Pancreas (tissue), 10 donors: Measurements from ENCODE around the gene ADCY7. TPM values are rescaled to one million over a fixed set of nuclear protein-coding genes. Genes with fewer than 3 reads are reported as not detected.

ENCODE experiments used
- ATAC-seq, 4 donors: fragments of 200-7000 bp; cut with Tn5 transposase; one replicate each; pipeline versions ENCODE4 v1.8.0 to v1.9.1; 2020; ENCODE audit warnings: mild to moderate bottlenecking in 4 of 4, moderate library complexity in 4 of 4
- DNase-seq, 6 donors: peaks; one replicate each; pipeline ENCODE4 v3.0.0-alpha.2; 2020
- FAIRE-seq: peaks from 2 replicates; lab custom pipeline; 2012; peaks lifted over from hg19 to GRCh38; lab: Jason Lieb, UNC
- H3K27ac ChIP-seq, 4 donors: fragments of 200-600 bp; sonication (generic); 1 replicate in 3 of 4; 2 replicates in 1 of 4; pipeline versions ENCODE4 v1.5.0 to v1.8.0; 2020
- H3K27me3 ChIP-seq, 4 donors: fragments of 200-600 bp; one replicate each; pipeline ENCODE4 v1.8.0; 2021
- H3K36me3 ChIP-seq, 3 donors: fragments of 200-600 bp; sonication (generic) in 1 of 3; one replicate each; pipeline versions ENCODE4 v1.5.0 to v1.8.0; 2020 to 2021
- H3K4me1 ChIP-seq, 3 donors: fragments of 200-600 bp; one replicate each; pipeline ENCODE4 v1.8.0; 2021
- H3K4me3 ChIP-seq, 4 donors: fragments of 200-600 bp; sonication (generic) in 2 of 4; one replicate each; pipeline versions ENCODE4 v1.5.0 to v1.8.0; 2020 to 2021
- H3K9me3 ChIP-seq, 4 donors: fragments of 200-600 bp; one replicate each; pipeline ENCODE4 v1.8.0; 2021
- CTCF ChIP-seq, 4 donors: fragments of 200-600 bp; sonication (generic) in 3 of 4; IDR thresholded peaks; one replicate each; pipeline versions ENCODE4 v1.5.0 to v1.8.0; 2021; ENCODE audit warnings: antibody characterized with exemption in 4 of 4
- WGBS, 2 donors: extraction: QIAGEN DNeasy Blood & Tissue Kit; methylation state at CpG; one replicate each; pipeline ENCODE4 v1.1.7; 2013; 5-methylcytosine and 5-hydroxymethylcytosine counted together
- intact Hi-C, 3 donors: fragments of 100-400 bp; cut with DNase I; formaldehyde crosslinking; loops; one replicate each; pipeline versions ENCODE4 v1.11.1 to v1.14.2; 2022
- polyA plus RNA-seq, 2 donors: library from polyadenylated mRNA; stranded (reverse); fragments of 200-250 nt; gene quantifications; one replicate each; pipeline ENCODE4 v1.2.3, GENCODE V29; 2013
- total RNA-seq, 6 donors: library from RNA; stranded (reverse); fragmentation: NEBNext Ultra II Directional in 4 of 6; extraction: Animal tissue kit (Norgen Biotek cat#: 25700) in 4 of 6; gene quantifications; one replicate each; pipeline versions ENCODE4 v1.2.1 to v1.2.4, GENCODE V29; 2021 to 2023
- donor health status: healthy with polysubstance abuse.
- donor health status: DM: no; HTN: no; CAD: no; lungs with moderate emphysema.
- donor health status: DM: no; HTN: no; CAD: no.
- donor health status: control.
- donor health status: control.
- donor health status: Bipolar disorder and iron deficiency.
- donor health status: DM: yes; HTN: yes; CAD: no.
- donor health status: DM: no; HTN: no; CAD: no.
- donor health status: DM: no; HTN: no; CAD: no.
- donor health status: DM: yes; HTN: yes; CAD: no.

The ADCY7 gene
- total and polyA plus RNA-seq, 8 donors: 1.9 to 21.1 (median 4.3) TPM

GRCh38 chr16:50279504-50279865, 13.1 kb downstream of the ADCY7 start:
- Histone ChIP-seq H3K4me3 (no peak overlapping the region), H3K4me1 (no peaks in the 10 kb centered on the region), H3K36me3 (no peaks in the 10 kb centered on the region), H3K27me3 (no peaks in the 10 kb centered on the region), H3K9me3 (no peaks in the 10 kb centered on the region), H3K27ac (peak overlapping the region in 1 of 4 donors; percentile 13)
- DNase-seq (peak in 1 of 6 donors; percentile 12), FAIRE-seq (no peak), ATAC-seq (no peak)
- no peak for TF ChIP-seq CTCF (IDR thresholded peaks at IDR 0.05)
- intact Hi-C loops: no loop called here
- WGBS, 2 donors: 75 to 88% methylated on average over 2 of the region's 2 CpGs

- Histone ChIP-seq H3K4me3 (no peak overlapping the region), H3K36me3 (no peaks in the 10 kb centered on the region), H3K4me1 (no peaks in the 10 kb centered on the region), H3K27ac (no peak overlapping the region), H3K27me3 (no peaks in the 10 kb centered on the region), H3K9me3 (no peaks in the 10 kb centered on the region)
- FAIRE-seq: no peak
- DNase-seq: peak in 2 of 6 donors; percentile 17 to 40
- intact Hi-C loops: no loop called here
- no peak for ATAC-seq
- no peak for TF ChIP-seq CTCF (IDR thresholded peaks at IDR 0.05)
- WGBS, 2 donors: 86 to 92% methylated on average over 5 of the region's 5 CpGs
Observed at GRCh38 chr16:50280932-50281331, 14.6 kb downstream of the ADCY7 start.

- peak in 1 of 6 donors; percentile 56 for DNase-seq
- no peak for ATAC-seq
- 87 to 92% methylated on average over 21 of the region's 21 CpGs for WGBS, 2 donors
- no peak for TF ChIP-seq CTCF (IDR thresholded peaks at IDR 0.05)
- no peaks in the 10 kb centered on the region for H3K36me3 ChIP-seq
- peak overlapping the region in 1 of 4 donors; percentile 1 for H3K4me3 ChIP-seq
- peak overlapping the region in 2 of 4 donors; percentile 28 to 56 for H3K27ac ChIP-seq
- H3K27me3 ChIP-seq: no peaks in the 10 kb centered on the region
- intact Hi-C loops: no loop called here
- H3K9me3 ChIP-seq: no peaks in the 10 kb centered on the region
- H3K4me1 ChIP-seq: no peaks in the 10 kb centered on the region
- no peak for FAIRE-seq
Observed at GRCh38 chr16:50281391-50282009, 15.1 kb downstream of the ADCY7 start.

- DNase-seq (peak in 2 of 6 donors; percentile 66 to 75), ATAC-seq (peak in 3 of 4 donors; percentile 62 to 76 (median 75)), FAIRE-seq (no peak)
- H3K4me1 ChIP-seq: no peaks in the 10 kb centered on the region
- no peaks in the 10 kb centered on the region for H3K9me3 ChIP-seq
- H3K36me3 ChIP-seq: no peaks in the 10 kb centered on the region
- peak overlapping the region in 1 of 4 donors; percentile 1 for H3K4me3 ChIP-seq
- WGBS, 2 donors: 76 to 88% methylated on average over 7 of the region's 7 CpGs
- H3K27ac ChIP-seq: peak overlapping the region in 2 of 4 donors; percentile 28 to 56
- intact Hi-C loops: no loop called here
- no peaks in the 10 kb centered on the region for H3K27me3 ChIP-seq
- TF ChIP-seq CTCF (IDR thresholded peaks at IDR 0.05): no peak
Observed at GRCh38 chr16:50282010-50282538, 15.7 kb downstream of the ADCY7 start.
